Neural progenitor cell (in vitro differentiated cells): Measurements from ENCODE around the gene C3orf33.
"Not testable (repeated sequence)": the region's sequence is repeated elsewhere in the genome, so short reads cannot be mapped to it uniquely, and the experiment has no call there.

Experiments
- CTCF ChIP-seq: fragments of 200-600 bp; sonication (generic); IDR thresholded peaks from 2 replicates; pipeline ENCODE4 v1.5.1; 2017; ENCODE audit warnings: antibody characterized with exemption, mild to moderate bottlenecking
- EZH2 ChIP-seq: fragments of 200-600 bp; sonication (generic); IDR thresholded peaks from 2 replicates; pipeline ENCODE4 v1.6.1; 2017; ENCODE audit warnings: antibody characterized with exemption, mild to moderate bottlenecking, moderate library complexity
- EZH2phosphoT487 ChIP-seq: fragments of 200-600 bp; sonication (generic); IDR thresholded peaks from 2 replicates; pipeline ENCODE4 v1.6.1; 2017; ENCODE audit warnings: antibody characterized with exemption

GRCh38 chr3:155849404-155849803, 43.3 kb upstream of the C3orf33 start:
- not testable (repeated sequence) for TF ChIP-seq CTCF, EZH2, EZH2phosphoT487
